Suprapubic skin (tissue), 4 donors: ENCODE measurements around the gene TFRC. TPM values are rescaled to one million over a fixed set of nuclear protein-coding genes. Genes with fewer than 3 reads are reported as not detected.
"Not testable (repeated sequence)": the region's sequence is repeated elsewhere in the genome, so short reads cannot be mapped to it uniquely, and the experiment has no call there.

Experiments
- DNase-seq, 2 donors: peaks; one replicate each; pipeline ENCODE4 v3.0.0-alpha.2; 2019; ENCODE audit warnings: low spot score in 2 of 2
- H3K27ac ChIP-seq: fragments of 200-600 bp; sonication (generic); one replicate; pipeline ENCODE4 v1.5.1; 2019
- H3K27me3 ChIP-seq: fragments of 200-600 bp; sonication (generic); one replicate; pipeline ENCODE4 v1.5.1; 2019
- H3K36me3 ChIP-seq: fragments of 200-600 bp; sonication (generic); one replicate; pipeline ENCODE4 v1.5.1; 2019
- H3K4me1 ChIP-seq: fragments of 200-600 bp; sonication (generic); one replicate; pipeline ENCODE4 v1.5.1; 2019
- H3K4me3 ChIP-seq: fragments of 200-600 bp; sonication (generic); one replicate; pipeline ENCODE4 v1.5.1; 2019; ENCODE audit warnings: mild to moderate bottlenecking
- H3K9me3 ChIP-seq: fragments of 200-600 bp; sonication (generic); one replicate; pipeline ENCODE4 v1.5.1; 2019
- CTCF ChIP-seq, 2 donors: fragments of 200-600 bp in 1 of 2; fragments of 450-650 bp in 1 of 2; sonication (generic) in 1 of 2; IDR thresholded peaks; one replicate each; pipeline ENCODE4 v1.5.1; 2016 to 2019; ENCODE audit warnings: antibody characterized with exemption in 2 of 2, mild to moderate bottlenecking in 1 of 2, moderate library complexity in 1 of 2
- EP300 ChIP-seq: sonication (generic); formaldehyde crosslinking; IDR thresholded peaks from one replicate; pipeline ENCODE4 v1.6.1; 2017; ENCODE audit warnings: antibody characterized with exemption
- POLR2A ChIP-seq, 2 donors: fragments of 450-650 bp; IDR thresholded peaks; one replicate each; pipeline ENCODE4 v1.6.1; 2017; ENCODE audit warnings: antibody characterized with exemption in 2 of 2, mild to moderate bottlenecking in 2 of 2, moderate library complexity in 2 of 2
- POLR2AphosphoS5 ChIP-seq, 3 donors: sonication (generic); formaldehyde crosslinking; IDR thresholded peaks; one replicate each; pipeline ENCODE4 v1.6.1; 2017; ENCODE audit warnings: antibody characterized with exemption in 3 of 3
- WGBS: methylation state at CpG from one replicate; pipeline ENCODE4 v1.1.5; 2018; 5-methylcytosine and 5-hydroxymethylcytosine counted together
- total RNA-seq, 4 donors: library from RNA; depleted of rRNA; stranded (reverse); fragments of >200 nt; gene quantifications; one replicate each; pipeline ENCODE4 v1.1.0, GENCODE V29; 2016

TFRC gene
- total RNA-seq, 4 donors from 2014 or later = 67.6 to 163 (median 70.4) TPM

- Histone ChIP-seq H3K27ac (no peak overlapping the region), H3K9me3 (no peaks in the 10 kb centered on the region), H3K36me3 (no peaks in the 10 kb centered on the region), H3K27me3 (no peaks in the 10 kb centered on the region), H3K4me1 (no peaks in the 10 kb centered on the region), H3K4me3 (no peak overlapping the region)
- WGBS = 67% methylated on average over 3 of the region's 3 CpGs
- TF ChIP-seq POLR2AphosphoS5 (IDR thresholded peaks at IDR 0.05) (no peak), CTCF (IDR thresholded peaks at IDR 0.05) (no peak), EP300 (no peak), POLR2A (IDR thresholded peaks at IDR 0.05) (no peak)
- DNase-seq = no peak
Observed at GRCh38 chr3:196020373-196020772, 61.5 kb downstream of the TFRC start.

- H3K4me1 ChIP-seq, DNase-seq, H3K36me3 ChIP-seq, H3K9me3 ChIP-seq, H3K27ac ChIP-seq, H3K4me3 ChIP-seq, H3K27me3 ChIP-seq: not testable (repeated sequence)
- WGBS = 67% methylated on average over 12 of the region's 12 CpGs
Observed at GRCh38 chr3:196019576-196019975, 62.3 kb downstream of the TFRC start.

GRCh38 chr3:196018159-196018558, 63.7 kb downstream of the TFRC start:
- H3K27me3 ChIP-seq, DNase-seq, H3K27ac ChIP-seq, H3K9me3 ChIP-seq, H3K36me3 ChIP-seq, H3K4me3 ChIP-seq, H3K4me1 ChIP-seq: not testable (repeated sequence)
- 89% methylated on average over 5 of the region's 5 CpGs for WGBS

GRCh38 chr3:196016485-196016884, 65.4 kb downstream of the TFRC start:
- Histone ChIP-seq H3K9me3 (no peaks in the 10 kb centered on the region), H3K27ac (no peak overlapping the region), H3K4me1 (no peaks in the 10 kb centered on the region), H3K36me3 (no peaks in the 10 kb centered on the region), H3K4me3 (no peak overlapping the region), H3K27me3 (no peaks in the 10 kb centered on the region)
- TF ChIP-seq POLR2A (IDR thresholded peaks at IDR 0.05) (no peak), CTCF (IDR thresholded peaks at IDR 0.05) (no peak), EP300 (no peak), POLR2AphosphoS5 (IDR thresholded peaks at IDR 0.05) (no peak)
- WGBS = 60% methylated on average over 2 of the region's 2 CpGs
- DNase-seq = no peak

- 97% methylated on average over 1 of the region's 1 CpG for WGBS
- TF ChIP-seq POLR2AphosphoS5 (IDR thresholded peaks at IDR 0.05) (no peak), CTCF (IDR thresholded peaks at IDR 0.05) (no peak), EP300 (no peak), POLR2A (IDR thresholded peaks at IDR 0.05) (no peak)
- no peak for DNase-seq
- Histone ChIP-seq H3K4me3 (no peak overlapping the region), H3K9me3 (no peaks in the 10 kb centered on the region), H3K27me3 (no peaks in the 10 kb centered on the region), H3K4me1 (no peaks in the 10 kb centered on the region), H3K27ac (no peak overlapping the region), H3K36me3 (no peaks in the 10 kb centered on the region)
Observed at GRCh38 chr3:196016059-196016458, 65.8 kb downstream of the TFRC start.

GRCh38 chr3:196013587-196014487, 68.1 kb downstream of the TFRC start:
- no peak for TF ChIP-seq CTCF (IDR thresholded peaks at IDR 0.05)
- Histone ChIP-seq H3K36me3 (no peaks in the 10 kb centered on the region), H3K9me3 (no peaks in the 10 kb centered on the region), H3K27ac (no peak overlapping the region), H3K4me3 (no peak overlapping the region), H3K27me3 (peaks cover 6% of the 10 kb centered on the region), H3K4me1 (no peaks in the 10 kb centered on the region)
- WGBS = 89% methylated on average over 12 of the region's 15 CpGs
- no peak for DNase-seq
